ENCODE results near the gene GLMN. TPM values are rescaled to one million over a fixed set of nuclear protein-coding genes. Genes with fewer than 3 reads are reported as not detected.

The GLMN gene
- total RNA-seq, 1 donor from 2014 or later: 8.0 TPM

GRCh38 chr1:92307980-92308379 lies 9.2 kb upstream of the GLMN start:
- Mint-ChIP-seq H3K4me3 (ENCODE audit: unreplicated experiment) (no peak overlapping the region), H3K36me3 (ENCODE audit: low read depth) (peaks cover 16% of the 10 kb centered on the region), H3K9me3 (ENCODE audit: low read depth) (no peaks in the 10 kb centered on the region), H3K27me3 (ENCODE audit: low read depth) (no peaks in the 10 kb centered on the region), H3K27ac (ENCODE audit: unreplicated experiment) (no peak overlapping the region), H3K4me1 (ENCODE audit: low read depth) (no peaks in the 10 kb centered on the region)
- no peak for TF ChIP-seq CTCF (IDR thresholded peaks at IDR 0.05)
- DNase-seq (ENCODE audit: low spot score): no peak

GRCh38 chr1:92306020-92306419 lies 7.2 kb upstream of the GLMN start:
- no peaks in the 10 kb centered on the region for H3K27me3 Mint-ChIP-seq (ENCODE audit: low read depth)
- peaks cover 5% of the 10 kb centered on the region for H3K4me1 Mint-ChIP-seq (ENCODE audit: low read depth)
- no peak for TF ChIP-seq CTCF (IDR thresholded peaks at IDR 0.05)
- no peak overlapping the region for H3K27ac Mint-ChIP-seq (ENCODE audit: unreplicated experiment)
- H3K36me3 Mint-ChIP-seq (ENCODE audit: low read depth): peaks cover 11% of the 10 kb centered on the region
- H3K9me3 Mint-ChIP-seq (ENCODE audit: low read depth): no peaks in the 10 kb centered on the region
- no peak for DNase-seq (ENCODE audit: low spot score)
- H3K4me3 Mint-ChIP-seq (ENCODE audit: unreplicated experiment): no peak overlapping the region

- Mint-ChIP-seq H3K4me3 (ENCODE audit: unreplicated experiment) (no peak overlapping the region), H3K27me3 (ENCODE audit: low read depth) (no peaks in the 10 kb centered on the region), H3K36me3 (ENCODE audit: low read depth) (peaks cover 12% of the 10 kb centered on the region), H3K4me1 (ENCODE audit: low read depth) (peaks cover 27% of the 10 kb centered on the region), H3K9me3 (ENCODE audit: low read depth) (no peaks in the 10 kb centered on the region), H3K27ac (ENCODE audit: unreplicated experiment) (no peak overlapping the region)
- TF ChIP-seq CTCF (IDR thresholded peaks at IDR 0.05): no peak
- no peak for DNase-seq (ENCODE audit: low spot score)
These were observed 2.2 kb upstream of the GLMN start for GRCh38 chr1:92301021-92301420.

- DNase-seq (ENCODE audit: low spot score): no peak
- TF ChIP-seq CTCF (IDR thresholded peaks at IDR 0.05): no peak
- H3K9me3 Mint-ChIP-seq (ENCODE audit: low read depth): no peaks in the 10 kb centered on the region
- H3K27me3 Mint-ChIP-seq (ENCODE audit: low read depth): no peaks in the 10 kb centered on the region
- peak overlapping the region; percentile 95 for H3K27ac Mint-ChIP-seq (ENCODE audit: unreplicated experiment)
- peak overlapping the region; percentile 90 for H3K4me3 Mint-ChIP-seq (ENCODE audit: unreplicated experiment)
- H3K36me3 Mint-ChIP-seq (ENCODE audit: low read depth): peaks cover 8% of the 10 kb centered on the region
- peaks cover 31% of the 10 kb centered on the region for H3K4me1 Mint-ChIP-seq (ENCODE audit: low read depth)
These were observed 827 bp upstream of the GLMN start for GRCh38 chr1:92299477-92300150.

- DNase-seq (ENCODE audit: low spot score): no peak
- Mint-ChIP-seq H3K4me3 (ENCODE audit: unreplicated experiment) (peak overlapping the region; percentile 90), H3K9me3 (ENCODE audit: low read depth) (no peaks in the 10 kb centered on the region), H3K27ac (ENCODE audit: unreplicated experiment) (peak overlapping the region; percentile 95), H3K4me1 (ENCODE audit: low read depth) (peaks cover 31% of the 10 kb centered on the region), H3K36me3 (ENCODE audit: low read depth) (peaks cover 7% of the 10 kb centered on the region), H3K27me3 (ENCODE audit: low read depth) (no peaks in the 10 kb centered on the region)
- peak; percentile 80 for TF ChIP-seq CTCF (IDR thresholded peaks at IDR 0.05)
These were observed 594 bp downstream of the GLMN start for GRCh38 chr1:92298213-92298572.

All from chondrocyte (in vitro differentiated cells).